CD4-positive, alpha-beta T cell treated with Interferon alpha-2 for 1 hour (primary cell): ENCODE data around the gene SCIN.

Experiments
- DNase-seq, 2 donors: peaks; one replicate each; pipeline ENCODE4 v3.0.0-alpha.2; 2020 to 2022

Gene SCIN

DNA sequence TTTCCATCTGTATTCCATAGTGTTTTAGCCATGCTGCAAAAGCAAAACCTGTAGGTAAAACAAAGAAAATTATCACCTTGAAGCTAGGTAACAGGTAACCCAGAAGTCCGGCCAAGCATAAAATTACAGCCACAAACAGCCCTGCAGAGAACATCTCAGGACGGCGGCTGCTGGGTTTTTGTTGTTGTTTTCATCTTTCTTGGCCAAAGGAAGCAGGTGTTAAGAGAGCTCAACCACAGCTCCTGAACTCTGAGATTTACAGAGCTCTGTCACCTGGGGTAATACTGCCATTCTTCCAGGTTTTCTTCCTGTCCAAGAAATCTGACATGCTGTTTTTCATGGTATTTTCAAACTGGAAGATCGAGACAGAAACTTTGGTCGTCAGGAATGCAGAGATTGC lies 847 bp upstream of the SCIN start:
- DNase-seq, result no peak

DNA sequence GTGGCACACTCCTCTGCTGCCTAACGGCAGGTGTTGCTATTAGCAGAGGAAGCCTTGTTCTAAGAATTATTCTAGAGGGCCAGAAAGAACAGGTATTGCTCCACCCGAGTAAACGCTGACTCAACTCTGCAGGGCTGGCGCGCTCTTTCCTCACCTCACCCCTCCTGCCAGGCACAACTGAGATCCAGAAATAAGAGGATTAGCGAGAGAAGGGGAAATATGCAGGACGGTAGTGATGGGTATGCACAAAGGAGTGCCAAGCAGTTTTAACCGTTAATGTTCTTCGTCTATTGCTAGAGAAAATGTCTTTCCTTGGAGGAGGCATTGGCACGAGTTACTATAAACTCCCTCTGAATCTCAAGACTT lies 369 bp upstream of the SCIN start:
- DNase-seq, result no peak

DNA sequence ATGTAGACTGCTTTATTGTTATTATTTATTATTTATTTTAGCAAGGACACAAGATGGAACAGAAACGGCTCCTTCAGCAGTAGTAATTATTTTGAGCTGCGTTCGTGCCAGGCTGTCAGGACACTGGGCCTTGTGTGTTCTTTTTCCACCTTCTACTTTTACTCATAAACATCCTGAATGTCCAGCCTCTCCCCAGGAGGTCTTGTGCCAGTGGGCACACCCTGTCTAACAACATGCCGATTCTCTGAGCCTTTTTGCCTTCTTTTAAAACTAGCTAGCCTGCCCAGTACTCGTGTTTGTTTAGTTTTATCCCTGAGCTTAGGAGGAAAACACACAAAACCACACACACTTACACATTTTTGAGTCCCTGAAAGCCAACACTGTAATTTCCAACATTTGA lies 1.2 kb downstream of the SCIN start:
- no peak for DNase-seq

DNA sequence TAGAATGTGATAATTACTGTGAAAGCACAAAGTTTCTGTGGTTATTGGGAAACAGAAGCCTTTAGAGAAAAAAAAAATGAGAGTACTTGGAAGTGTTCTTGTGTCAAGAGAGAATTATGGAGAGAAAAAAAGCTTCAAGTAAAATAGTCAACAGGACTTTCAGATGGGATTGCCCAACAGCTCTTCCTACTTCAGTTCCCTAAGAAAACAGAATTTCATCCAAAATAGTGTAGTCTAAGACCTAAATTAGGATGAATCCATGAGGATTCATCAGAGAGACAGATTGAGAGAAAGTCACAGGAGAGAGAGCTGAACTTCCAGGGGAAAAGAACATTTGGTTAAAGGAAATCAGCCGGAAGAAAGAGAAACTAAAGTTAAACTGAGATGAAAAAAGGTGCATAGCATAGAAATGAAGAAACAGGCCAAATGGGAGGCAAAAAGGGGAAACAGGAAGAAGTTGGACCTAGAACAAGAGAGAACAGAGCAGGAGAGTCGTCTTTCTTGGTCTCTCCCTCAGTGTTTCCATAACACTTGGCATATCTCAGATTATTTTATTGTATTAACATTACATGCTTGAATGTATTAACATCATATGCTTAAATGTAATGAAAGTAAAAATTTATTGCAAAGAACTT lies 2.5 kb downstream of the SCIN start:
- DNase-seq, result no peak

DNA sequence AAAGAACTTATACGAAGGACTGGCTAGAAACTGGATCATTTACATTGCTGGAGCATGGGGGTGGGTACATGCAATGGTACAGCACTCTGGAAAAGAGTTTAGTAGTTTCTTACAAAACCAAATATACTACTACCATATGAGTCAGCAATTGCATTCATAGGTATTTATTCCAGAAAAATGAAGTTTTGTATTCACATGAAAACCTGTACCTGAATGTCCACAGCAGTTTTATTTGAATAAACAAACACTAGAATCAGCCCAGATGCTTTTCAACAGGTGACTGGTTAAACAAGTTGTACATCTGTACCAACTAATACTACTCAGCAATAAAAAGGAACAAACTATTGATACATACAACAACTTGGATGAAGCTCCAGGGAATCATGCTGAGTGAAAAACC lies 3.4 kb downstream of the SCIN start:
- DNase-seq, result no peak

DNA sequence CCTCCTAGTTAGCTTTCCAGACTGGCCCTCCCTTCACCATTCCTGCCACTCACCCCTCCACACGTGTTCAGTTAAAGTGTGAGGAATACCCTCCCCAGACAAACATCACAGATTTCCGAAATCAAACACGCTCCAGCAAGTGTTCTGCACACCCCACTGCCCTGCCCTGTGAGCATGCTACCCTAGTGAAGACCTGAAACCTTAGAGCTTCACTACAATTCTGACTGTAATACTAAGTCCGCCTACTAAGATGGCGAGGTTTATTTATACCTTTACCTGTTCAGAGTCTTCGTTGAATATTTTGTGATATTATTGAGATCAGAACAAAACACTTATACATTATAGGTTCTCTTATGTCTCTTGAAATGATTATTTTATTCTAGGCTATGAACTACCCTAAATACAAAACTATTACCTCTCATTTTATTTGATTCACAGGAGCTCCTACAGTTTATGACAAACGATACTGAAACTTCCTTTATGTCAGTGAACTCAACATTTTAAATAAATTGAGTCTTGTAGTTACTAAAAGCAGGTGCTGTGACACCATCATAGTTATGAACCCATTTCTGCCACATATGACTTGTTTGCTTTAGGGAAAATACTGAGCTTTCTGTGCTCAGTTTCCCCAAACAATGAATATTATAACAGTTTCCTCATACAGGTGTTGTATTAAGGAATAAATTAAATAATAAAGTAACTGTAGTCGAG lies 8.6 kb downstream of the SCIN start:
- no peak for DNase-seq

DNA sequence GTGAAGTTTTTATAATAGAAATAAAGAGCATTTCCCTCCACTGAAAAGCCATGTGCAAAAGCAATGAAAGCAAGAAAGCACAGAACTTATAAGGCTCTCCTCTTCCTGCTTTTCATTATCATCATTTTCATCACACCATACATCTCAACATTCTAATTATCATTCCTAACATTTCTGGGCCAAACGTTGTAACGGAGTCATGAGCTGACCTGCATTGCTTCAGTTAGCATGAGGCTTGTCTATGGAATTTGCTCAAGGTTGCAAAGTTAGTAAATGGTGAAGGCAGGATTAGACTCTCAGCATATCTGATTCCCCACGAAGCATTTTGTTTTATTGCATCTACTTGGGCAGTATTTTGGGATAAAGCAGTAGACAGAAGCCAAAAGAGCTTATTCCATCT lies 11.4 kb downstream of the SCIN start:
- no peak for DNase-seq

DNA sequence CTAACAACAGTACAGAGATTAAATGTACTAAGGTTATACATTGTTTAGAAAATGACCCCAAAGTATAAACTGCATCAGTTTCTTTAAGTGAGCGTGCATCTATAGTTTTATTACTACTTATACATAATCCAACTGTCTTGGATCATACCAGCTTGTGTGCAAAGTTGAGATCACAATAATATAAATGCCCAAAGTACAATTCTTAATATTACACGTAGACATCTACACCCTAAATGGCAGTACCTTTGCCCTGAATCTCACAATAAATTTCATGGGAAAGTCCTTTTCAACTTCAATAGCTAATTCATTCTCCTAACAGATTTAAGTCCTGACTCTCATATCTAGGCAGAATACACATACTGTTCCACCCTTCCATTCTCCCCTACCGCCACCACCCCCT lies 11.8 kb downstream of the SCIN start:
- no peak for DNase-seq

DNA sequence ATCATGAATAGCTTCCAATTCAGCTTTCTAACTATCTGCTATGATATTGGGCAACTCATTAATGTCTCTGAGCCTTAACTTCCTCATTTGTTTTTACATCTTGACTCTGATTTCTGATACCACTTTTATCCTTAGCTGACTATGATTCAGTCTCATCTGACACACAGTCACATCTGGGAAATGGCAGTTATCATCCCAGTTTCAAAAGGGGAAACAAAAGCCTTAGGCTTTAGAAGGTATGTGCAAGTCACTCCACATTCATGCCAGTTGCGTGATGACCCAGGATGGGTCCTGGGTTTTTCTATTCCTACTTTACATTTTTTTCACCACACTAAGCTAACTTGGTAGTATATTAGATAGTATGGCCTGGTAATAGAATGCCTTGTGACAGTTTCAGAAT lies 12.7 kb downstream of the SCIN start:
- DNase-seq, result peak in 1 of 2 donors; percentile 36

DNA sequence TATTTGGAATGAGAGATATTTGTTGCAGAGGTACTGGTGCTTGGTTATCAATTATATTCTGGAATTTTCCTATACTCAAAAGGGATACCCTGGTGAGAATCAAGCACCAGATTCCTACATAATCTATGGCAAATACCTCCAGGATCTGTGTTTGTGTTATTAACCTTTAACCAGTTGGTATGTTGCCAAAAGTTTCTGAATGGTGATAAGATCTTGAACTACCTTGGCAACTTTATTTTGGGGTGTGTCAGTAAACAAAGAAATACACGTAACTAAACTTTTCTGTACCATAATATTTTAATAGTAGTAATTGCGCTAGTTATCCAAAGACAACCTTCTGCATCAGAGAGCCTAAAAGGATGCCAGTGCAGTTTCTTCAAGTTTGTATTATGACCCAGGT lies 13.4 kb downstream of the SCIN start:
- no peak for DNase-seq

DNA sequence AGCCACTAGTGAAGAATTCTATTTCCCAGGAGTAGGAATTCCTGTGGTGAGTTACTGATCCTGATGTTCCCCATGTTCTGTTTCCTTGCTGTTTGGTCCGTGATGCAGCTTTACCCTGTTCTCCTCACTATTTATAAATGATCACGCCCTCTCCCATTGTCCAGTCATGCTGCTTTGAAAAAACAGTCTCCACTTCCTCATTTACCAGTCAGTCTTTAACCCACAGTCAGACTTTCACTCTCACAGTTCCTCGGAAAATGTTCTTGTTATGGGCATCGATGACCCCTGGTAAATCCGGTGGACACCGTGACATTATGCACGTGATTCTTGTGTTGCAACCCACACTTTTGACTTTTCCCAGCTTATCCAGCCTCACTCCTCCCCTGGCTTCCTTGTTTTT lies 14.4 kb downstream of the SCIN start:
- peak; percentile 10 to 42 for DNase-seq

DNA sequence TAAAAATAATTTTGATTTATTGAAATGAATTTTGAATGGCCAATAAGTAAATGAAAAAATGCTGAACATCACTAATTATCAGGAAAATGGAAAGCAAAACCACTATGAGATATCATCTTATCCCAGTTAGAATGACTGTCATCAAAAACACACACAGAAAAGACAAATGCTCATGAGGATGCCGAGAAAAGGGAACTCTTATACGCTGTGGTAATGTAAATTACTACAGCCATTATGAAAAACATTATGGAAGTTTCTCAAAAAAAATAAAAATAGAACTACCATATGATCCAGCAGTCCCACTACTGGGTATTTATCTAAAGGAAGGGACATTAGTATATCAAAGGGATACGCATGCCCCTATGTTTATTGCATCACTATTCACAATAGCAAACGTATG lies 15.8 kb downstream of the SCIN start:
- DNase-seq, result no peak

DNA sequence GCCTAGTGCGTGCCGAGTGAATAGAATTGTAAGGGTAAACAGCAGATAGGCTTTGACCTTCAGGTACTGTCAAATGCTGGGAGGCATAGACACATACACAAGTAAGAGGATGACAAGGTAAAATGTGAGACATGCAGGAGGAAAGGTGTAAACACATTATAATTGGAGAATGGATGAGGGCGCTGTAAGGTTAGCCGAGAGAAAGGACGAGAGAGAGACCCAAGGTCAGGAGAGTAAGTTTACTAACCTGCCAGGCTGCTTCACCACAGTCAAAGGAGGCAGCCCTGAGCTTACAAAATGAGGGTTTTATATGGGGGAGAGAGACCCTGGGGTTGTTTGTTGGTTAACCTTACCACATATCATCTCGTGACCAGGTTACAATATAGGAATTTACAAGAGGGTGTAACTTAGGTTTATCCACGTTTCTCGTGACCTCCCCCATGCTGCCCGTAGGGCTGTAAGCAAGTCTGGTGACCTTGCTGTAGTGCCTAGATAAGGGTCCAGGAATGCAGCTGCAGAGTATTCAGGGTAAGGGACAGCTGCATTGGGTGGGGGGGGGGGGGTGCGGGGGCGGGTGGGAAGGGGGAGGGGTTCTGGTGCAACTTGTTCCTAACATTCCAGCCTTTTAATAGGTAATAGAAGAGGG lies 17.9 kb downstream of the SCIN start:
- DNase-seq, result no peak

DNA sequence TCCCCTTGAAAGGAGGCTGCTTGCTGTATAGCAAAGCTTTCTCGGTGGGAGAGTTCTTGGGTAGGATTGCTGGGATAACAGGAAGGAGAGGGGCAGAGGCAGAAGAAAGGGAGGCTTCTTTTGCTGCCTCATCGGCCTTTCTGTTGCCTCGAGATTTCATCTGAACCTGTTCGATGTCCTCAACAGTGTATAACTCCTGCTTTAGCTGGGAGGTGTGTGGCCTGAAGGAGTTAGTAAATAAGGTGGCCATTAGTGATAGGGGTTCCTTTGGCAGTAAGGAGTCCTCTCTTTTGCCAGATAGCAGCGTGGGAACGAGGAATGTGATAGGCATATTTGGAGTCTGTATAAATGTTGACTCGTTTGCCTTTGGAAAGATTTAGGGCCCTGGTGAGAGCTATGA lies 20.0 kb downstream of the SCIN start:
- no peak for DNase-seq

DNA sequence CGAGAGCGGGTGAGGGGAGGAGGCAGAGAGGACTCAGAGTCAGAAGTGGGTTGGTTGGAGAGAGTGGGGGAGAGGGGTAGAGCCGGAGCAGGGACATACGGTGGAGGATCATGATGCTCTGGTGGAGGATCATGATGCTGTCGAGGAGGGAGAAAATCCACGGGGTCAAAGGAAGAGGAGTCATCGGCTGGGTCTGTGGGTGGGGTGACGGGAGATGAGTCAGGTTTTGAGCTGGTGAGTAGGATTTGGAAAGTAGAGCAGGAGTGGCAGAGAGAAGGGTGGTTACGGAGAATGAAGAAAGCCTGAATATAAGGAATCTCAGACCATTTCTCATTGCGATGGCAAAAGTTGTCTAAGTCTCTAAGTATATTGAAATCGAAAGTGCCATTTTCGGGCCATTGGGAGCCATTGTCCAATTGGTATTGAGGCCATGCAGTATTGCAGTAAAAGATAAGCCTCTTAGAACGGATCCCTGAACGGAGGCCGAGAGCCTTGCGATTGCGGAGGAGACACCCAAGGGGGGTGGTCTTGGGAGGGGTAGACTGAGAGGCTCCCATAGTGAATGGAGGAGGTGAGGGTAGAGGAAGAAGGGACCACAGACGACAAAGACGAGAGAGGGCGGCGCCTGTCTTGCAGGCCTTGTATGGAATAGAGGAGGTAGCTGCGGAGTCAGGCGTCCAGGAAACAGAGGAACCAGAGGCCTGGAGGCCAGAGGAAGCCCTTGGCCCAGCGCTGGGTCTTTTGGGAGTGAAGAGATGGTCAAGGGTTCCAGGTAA lies 23.8 kb downstream of the SCIN start:
- no peak for DNase-seq

DNA sequence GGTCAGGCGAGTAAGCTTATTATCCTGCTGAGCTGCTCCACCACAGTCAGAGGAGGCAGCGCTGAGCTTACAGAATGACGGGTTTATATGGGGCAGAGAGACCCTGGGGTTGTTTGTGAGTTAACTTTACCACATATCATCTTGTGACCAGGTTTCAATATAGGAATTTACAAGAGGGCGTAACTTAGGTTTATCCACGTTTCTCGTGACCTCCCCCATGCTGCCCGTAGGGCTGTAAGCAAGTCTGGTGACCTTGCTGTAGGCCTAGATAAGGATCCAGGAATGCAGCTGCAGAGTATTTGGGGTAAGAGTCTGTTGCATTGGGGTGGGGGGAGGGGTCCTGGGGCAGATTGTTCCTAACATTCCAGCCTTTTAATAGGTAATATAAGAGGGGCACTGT lies 24.6 kb downstream of the SCIN start:
- no peak for DNase-seq

DNA sequence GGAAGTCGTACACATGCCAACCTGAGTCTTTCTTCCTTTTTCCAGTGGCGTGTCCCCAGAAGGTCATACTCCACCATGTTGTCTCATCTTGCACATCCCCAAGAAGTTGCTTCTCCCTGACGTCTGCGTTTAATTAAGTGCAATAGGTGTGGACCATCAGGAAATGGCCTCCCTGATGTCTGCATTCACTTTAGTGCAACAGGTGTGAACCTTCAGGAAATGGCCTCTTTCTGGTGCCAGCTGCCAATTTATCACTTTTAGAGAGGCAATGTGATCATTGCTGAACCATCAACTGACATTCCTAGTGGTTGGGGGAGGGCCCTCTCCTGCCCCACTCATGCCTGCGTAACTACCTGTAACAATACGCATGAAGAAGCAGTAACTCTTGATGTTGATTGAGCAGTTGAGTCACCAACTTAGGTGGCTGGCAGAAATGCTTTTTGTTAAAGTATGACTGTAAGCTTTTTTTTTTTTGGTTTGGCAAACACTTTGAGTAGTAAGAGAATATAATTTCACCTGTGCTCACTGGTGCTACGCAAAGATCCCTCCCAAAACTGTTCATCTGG lies 25.8 kb downstream of the SCIN start:
- DNase-seq, result no peak

DNA sequence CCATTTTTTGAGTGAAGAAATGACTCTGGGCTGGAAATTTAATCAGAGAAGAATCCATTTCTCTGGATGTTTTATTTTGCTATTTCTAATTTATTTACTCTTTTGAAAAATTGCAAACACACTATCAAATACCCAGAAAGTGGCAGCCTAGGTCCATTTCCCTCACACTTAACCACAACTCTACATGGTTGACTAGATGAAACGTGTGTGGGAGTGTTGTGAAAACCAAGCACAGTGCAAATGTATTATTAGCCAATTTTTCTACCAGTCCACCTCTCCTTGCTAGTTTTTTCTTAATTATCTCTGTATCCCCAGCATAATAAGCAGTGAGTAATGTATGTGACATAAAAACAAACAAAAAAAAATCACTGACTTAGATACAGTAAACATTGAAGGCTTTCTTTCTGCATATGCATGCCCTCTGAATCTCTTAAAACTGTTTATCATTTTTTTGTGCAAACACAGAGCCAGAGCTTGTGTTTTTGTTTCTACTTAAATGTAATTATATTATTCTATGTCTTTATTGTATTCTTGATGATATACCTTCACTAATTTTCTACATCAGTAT lies 30.9 kb downstream of the SCIN start:
- no peak for DNase-seq

DNA sequence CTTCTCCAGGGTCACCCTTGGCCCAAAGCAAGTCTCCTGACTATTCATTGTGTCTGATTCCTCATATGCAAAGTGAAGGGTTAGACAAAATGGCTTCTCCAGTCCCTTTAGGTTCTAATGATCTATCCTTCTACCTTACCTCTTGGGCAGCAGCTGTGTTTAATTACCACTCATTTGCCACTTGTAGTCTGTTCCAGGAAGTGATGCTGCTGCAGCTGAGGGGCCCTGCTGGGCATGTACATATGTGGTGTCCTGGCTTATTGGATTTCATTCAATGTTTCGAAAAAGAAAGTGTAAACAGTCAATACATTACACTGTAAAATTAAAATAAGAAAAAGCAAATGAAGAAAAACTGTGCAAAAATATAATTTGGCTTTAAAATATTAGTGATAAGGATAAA lies 36.6 kb downstream of the SCIN start:
- DNase-seq, result no peak

DNA sequence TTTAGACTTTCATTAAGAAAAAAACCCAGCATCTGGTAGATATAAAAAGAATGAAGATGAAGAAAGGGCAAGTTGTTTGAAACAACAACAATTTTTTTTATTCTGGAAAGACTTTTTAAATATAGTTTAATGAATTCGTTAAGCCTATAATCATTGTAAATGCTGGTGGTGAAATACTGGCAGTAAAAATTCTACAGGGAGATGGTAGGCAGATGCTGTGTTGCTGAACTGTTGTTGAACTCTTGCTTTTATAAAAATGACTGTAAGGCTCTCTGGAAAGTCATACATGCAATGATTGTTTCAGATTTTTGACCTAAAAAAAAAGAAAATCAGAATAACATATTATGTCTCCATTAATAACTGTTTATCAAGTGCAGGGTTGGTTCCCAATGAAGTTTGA lies 39.0 kb downstream of the SCIN start:
- no peak for DNase-seq

DNA sequence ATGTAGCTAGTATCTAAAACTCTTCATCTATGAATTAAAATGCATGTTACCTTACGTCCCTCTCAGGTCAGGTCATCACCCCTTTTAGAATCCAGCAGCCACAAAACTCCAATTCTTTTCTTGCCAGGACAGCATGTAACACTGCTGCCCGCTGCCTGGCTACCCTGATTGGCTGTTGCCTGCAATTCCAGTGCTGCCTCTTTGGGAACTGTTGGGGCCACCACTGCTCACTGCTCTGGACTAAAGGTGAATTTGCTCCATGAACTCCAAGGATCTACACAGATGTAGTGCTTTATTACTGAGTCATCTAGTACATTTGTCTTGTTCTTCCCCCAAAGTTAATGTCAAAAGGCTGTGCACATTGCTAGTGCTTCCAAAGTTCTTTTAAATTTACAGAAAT lies 40.4 kb downstream of the SCIN start:
- no peak for DNase-seq

DNA sequence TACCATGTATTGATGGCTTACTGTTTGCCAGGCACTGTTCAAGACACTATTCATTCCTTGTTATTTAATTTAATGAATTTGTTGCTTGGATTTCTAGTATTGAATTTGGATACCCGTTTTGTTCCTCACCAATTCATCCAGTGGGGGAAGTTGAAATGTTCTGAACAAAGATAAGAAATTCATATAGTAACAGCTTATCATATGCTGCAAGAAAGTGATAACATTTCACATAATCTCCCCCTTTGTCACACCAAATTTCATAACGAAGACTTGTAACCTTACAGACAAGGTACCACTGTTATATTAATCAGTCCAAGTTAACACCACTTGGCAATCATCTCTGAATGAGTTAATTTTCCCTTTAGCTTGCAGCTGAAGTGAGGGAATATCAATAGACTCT lies 42.1 kb downstream of the SCIN start:
- DNase-seq, result no peak

DNA sequence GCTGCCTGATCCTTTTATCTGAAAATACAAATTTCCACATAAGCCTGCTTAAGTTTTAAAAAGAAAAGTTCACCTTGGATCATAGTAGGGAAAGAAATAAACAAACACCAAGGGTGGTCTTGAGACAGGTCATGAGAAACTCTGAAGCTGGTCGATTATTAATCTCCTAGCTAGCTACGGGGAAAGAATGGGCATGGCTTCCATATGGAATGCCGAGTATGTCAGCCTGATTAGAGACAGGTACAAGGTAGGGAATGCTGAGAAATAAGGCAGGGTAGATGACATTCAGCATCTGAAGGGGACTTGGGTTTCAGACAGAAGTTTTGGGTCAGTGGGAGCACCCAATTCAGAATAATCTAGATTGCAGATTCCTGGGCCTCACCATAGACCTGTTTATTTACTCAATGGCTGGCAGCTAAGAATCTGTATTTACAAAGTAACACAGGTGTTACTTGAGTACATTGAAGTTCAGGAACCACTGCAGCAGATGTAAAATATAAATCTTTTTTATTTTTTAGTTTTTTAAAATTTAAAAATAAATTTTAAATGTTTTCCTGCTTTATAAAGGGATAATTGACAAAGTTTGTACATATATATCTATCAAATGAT lies 49.0 kb downstream of the SCIN start:
- no peak for DNase-seq
